ENCODE measurements around the gene MRPL37. TPM values are rescaled to one million over a fixed set of nuclear protein-coding genes. Genes with fewer than 3 reads are reported as not detected.

MRPL37 gene
- 138 and 142 TPM in 2 replicates for total RNA-seq

DNA sequence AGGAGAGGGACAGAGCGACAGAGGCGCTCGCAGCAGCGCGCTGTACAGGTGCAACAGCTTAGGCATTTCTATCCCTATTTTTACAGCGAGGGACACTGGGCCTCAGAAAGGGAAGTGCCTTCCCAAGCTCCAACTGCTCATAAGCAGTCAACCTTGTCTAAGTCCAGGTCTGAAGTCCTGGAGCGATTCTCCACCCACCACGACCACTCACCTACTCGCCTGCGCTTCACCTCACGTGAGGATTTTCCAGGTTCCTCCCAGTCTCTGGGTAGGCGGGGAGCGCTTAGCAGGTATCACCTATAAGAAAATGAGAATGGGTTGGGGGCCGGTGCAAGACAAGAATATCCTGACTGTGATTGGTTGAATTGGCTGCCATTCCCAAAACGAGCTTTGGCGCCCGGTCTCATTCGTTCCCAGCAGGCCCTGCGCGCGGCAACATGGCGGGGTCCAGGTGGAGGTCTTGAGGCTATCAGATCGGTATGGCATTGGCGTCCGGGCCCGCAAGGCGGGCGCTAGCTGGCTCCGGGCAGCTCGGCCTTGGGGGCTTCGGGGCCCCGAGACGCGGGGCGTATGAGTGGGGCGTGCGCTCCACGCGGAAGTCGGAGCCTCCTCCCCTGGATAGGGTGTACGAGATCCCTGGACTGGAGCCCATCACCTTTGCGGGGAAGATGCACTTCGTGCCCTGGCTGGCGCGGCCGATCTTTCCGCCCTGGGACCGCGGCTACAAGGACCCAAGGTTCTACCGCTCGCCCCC lies at the start of gene MRPL37, which contains the start of gene CYB5RL:
Gene MRPL37 (plus strand): TSS at position 403 of the 754 bp plus-strand sequence. CDS start 77 bp downstream, at position 480.
Gene CYB5RL (minus strand): TSS at position 266 of the 754 bp plus-strand sequence. CDS start 4,414 bp downstream, outside the sequence.

DNA sequence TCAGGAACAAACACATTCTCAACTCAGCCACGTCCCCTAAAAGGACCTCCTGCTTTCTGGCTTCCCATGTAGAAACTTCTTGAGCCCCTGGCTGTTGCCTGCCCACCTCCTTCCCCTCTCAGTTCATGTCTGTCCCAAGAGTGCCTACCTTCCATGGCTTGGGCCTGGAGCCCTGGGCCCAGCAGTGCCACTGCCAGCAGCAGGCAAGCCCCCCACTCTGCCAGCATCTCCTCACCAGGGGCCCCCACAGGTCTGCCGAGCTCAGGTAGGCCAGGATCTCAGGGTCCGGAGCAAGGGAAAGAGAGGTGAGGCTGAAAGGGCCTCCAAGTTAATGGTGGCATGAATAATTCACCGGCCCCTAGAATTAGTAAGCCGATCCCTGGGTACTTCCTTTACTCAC lies 47.3 kb upstream of the MRPL37 start, which contains the start of gene CDCP2:
Gene CDCP2 (minus strand): TSS at position 305 of the 400 bp plus-strand sequence. CDS start 78 bp downstream, at position 227.

Other genes with a start within 250 kb of the MRPL37 start
- not detected in 2 replicates for gene LDLRAD1, start 182.0 kb upstream of the MRPL37 start, total RNA-seq
- 85.9 and 111 TPM in 2 replicates for gene TMEM59, start 147.0 kb upstream of the MRPL37 start, total RNA-seq
- gene TCEANC2, start 146.6 kb upstream of the MRPL37 start, total RNA-seq, result 2.4 and 3.0 TPM in 2 replicates
- not detected in 2 replicates for gene CDCP2, start 47.2 kb upstream of the MRPL37 start, total RNA-seq
- gene CYB5RL, start 137 bp upstream of the MRPL37 start, total RNA-seq, result 5.2 and 5.4 TPM in 2 replicates
- 12.4 and 19.0 TPM in 2 replicates for gene SSBP3, start 206.2 kb downstream of the MRPL37 start, total RNA-seq